ENCODE measurements around the gene DFFA.

- TF ChIP-seq CTCF (conservative IDR thresholded peaks at IDR 0.05 in 1 of 2, IDR thresholded peaks at IDR 0.05 in 1 of 2; ENCODE audit: low read depth in 1 of 2, low read length in 2 of 2) (no peak), EZH2 (IDR thresholded peaks at IDR 0.05; ENCODE audit: low read length, missing control alignments) (no peak)
Measured at GRCh38 chr1:10421637-10422036, 50.7 kb downstream of the DFFA start.
